Neuronal stem cell (in vitro differentiated cells): ENCODE measurements around the gene EIF4E3.

Source experiments
- DNase-seq: peaks from one replicate; pipeline ENCODE4 v3.0.0-alpha.2; 2013; ENCODE audit warnings: low spot score
- H2AFZ ChIP-seq: one replicate; pipeline ENCODE4 v1.6.1; 2013; ENCODE audit warnings: mild to moderate bottlenecking, low read length, inconsistent platforms
- H2AK5ac ChIP-seq: 2 replicates; pipeline ENCODE4 v1.6.1; 2013; ENCODE audit warnings: low read depth, mild to moderate bottlenecking, inconsistent platforms, low read length, moderate library complexity, mixed read lengths
- H2BK120ac ChIP-seq: 2 replicates; pipeline ENCODE4 v1.6.1; 2013; ENCODE audit warnings: low read depth, mild to moderate bottlenecking, inconsistent platforms, low read length, moderate library complexity, mixed read lengths
- H2BK12ac ChIP-seq: one replicate; pipeline ENCODE4 v1.6.1; 2013; ENCODE audit warnings: low read length, inconsistent platforms
- H2BK15ac ChIP-seq: 2 replicates; pipeline ENCODE4 v1.6.1; 2013; ENCODE audit warnings: mild to moderate bottlenecking, low read length, inconsistent platforms, mixed read lengths
- H2BK5ac ChIP-seq: one replicate; pipeline ENCODE4 v1.6.1; 2013; ENCODE audit warnings: inconsistent platforms, mild to moderate bottlenecking, low read length, moderate library complexity
- H3K14ac ChIP-seq: one replicate; pipeline ENCODE4 v1.6.1; 2013; ENCODE audit warnings: low read length, inconsistent platforms
- H3K18ac ChIP-seq: 2 replicates; pipeline ENCODE4 v1.6.1; 2013; ENCODE audit warnings: low read length, inconsistent platforms
- H3K23ac ChIP-seq: 2 replicates; pipeline ENCODE4 v1.6.1; 2013; ENCODE audit warnings: low read depth, mild to moderate bottlenecking, mixed read lengths, low read length, inconsistent platforms; ENCODE audit not compliant: poor library complexity
- H3K27ac ChIP-seq: replicated peaks from 3 replicates; pipeline ENCODE4 v1.5.1; 2013; ENCODE audit warnings: low read length, inconsistent platforms
- H3K27me3 ChIP-seq, 3 experiments: 2 replicates each; pipeline ENCODE4 v1.6.1; 2013; ENCODE audit warnings: low read length in 3 of 3, mild to moderate bottlenecking in 2 of 3, inconsistent platforms in 1 of 3, low read depth in 1 of 3, mixed read lengths in 1 of 3, moderate library complexity in 1 of 3; ENCODE audit not compliant: control insufficient read depth in 3 of 3, insufficient read depth in 3 of 3
- H3K36me3 ChIP-seq, 2 donors: replicated peaks in 1 of 2; 2 replicates each; pipeline ENCODE4 v1.6.1; 2013; ENCODE audit warnings: low read length in 2 of 2; ENCODE audit not compliant: control insufficient read depth in 2 of 2, insufficient read depth in 2 of 2
- H3K4ac ChIP-seq: 2 replicates; pipeline ENCODE4 v1.6.1; 2013; ENCODE audit warnings: inconsistent platforms, mild to moderate bottlenecking, low read length, moderate library complexity
- H3K4me1 ChIP-seq, 2 donors: 1 replicate in 1 of 2; 2 replicates in 1 of 2; pipeline ENCODE4 v1.6.1; 2013; ENCODE audit warnings: low read length in 2 of 2, low read depth in 1 of 2; ENCODE audit not compliant: control insufficient read depth in 2 of 2, insufficient read depth in 1 of 2
- H3K4me2 ChIP-seq: one replicate; pipeline ENCODE4 v1.6.1; 2013; ENCODE audit warnings: mild to moderate bottlenecking, low read length, inconsistent platforms; ENCODE audit not compliant: insufficient read depth, poor library complexity, severe bottlenecking
- H3K4me3 ChIP-seq, 2 donors: 2 replicates each; pipeline ENCODE4 v1.5.1; 2013; ENCODE audit warnings: low read length in 2 of 2, mild to moderate bottlenecking in 2 of 2, inconsistent platforms in 1 of 2, moderate library complexity in 1 of 2
- H3K79me1 ChIP-seq: one replicate; pipeline ENCODE4 v1.6.1; 2013; ENCODE audit warnings: low read depth, mild to moderate bottlenecking, inconsistent platforms, low read length, moderate library complexity
- H3K9ac ChIP-seq: one replicate; pipeline ENCODE4 v1.6.1; 2013; ENCODE audit warnings: mild to moderate bottlenecking, low read depth, low read length, inconsistent platforms; ENCODE audit not compliant: poor library complexity
- H3K9me3 ChIP-seq, 2 donors: replicated peaks in 1 of 2; 2 replicates each; pipeline versions ENCODE3 to v1.6.1; 2013; ENCODE audit warnings: low read length in 2 of 2, mild to moderate bottlenecking in 2 of 2, inconsistent platforms in 1 of 2, low read depth in 1 of 2, mixed read lengths in 1 of 2, moderate library complexity in 1 of 2; ENCODE audit not compliant: control insufficient read depth in 2 of 2, insufficient read depth in 1 of 2
- H4K8ac ChIP-seq: one replicate; pipeline ENCODE4 v1.6.1; 2013; ENCODE audit warnings: low read depth, mild to moderate bottlenecking, inconsistent platforms, low read length, moderate library complexity
- H4K91ac ChIP-seq: one replicate; pipeline ENCODE4 v1.6.1; 2013; ENCODE audit warnings: low read length, low read depth, mild to moderate bottlenecking, inconsistent platforms; ENCODE audit not compliant: poor library complexity
- WGBS, 2 donors: extraction: QIAGEN DNeasy Blood & Tissue Kit; methylation state at CpG; one replicate each; pipeline ENCODE4 v1.1.7; 2013; ENCODE audit warnings: missing lambda C conversion rate in 2 of 2, mixed read lengths in 1 of 2; ENCODE audit not compliant: insufficient read length in 2 of 2, insufficient replicate concordance in 1 of 2; ENCODE audit errors: extremely low coverage in 2 of 2; 5-methylcytosine and 5-hydroxymethylcytosine counted together

The EIF4E3 gene

DNA sequence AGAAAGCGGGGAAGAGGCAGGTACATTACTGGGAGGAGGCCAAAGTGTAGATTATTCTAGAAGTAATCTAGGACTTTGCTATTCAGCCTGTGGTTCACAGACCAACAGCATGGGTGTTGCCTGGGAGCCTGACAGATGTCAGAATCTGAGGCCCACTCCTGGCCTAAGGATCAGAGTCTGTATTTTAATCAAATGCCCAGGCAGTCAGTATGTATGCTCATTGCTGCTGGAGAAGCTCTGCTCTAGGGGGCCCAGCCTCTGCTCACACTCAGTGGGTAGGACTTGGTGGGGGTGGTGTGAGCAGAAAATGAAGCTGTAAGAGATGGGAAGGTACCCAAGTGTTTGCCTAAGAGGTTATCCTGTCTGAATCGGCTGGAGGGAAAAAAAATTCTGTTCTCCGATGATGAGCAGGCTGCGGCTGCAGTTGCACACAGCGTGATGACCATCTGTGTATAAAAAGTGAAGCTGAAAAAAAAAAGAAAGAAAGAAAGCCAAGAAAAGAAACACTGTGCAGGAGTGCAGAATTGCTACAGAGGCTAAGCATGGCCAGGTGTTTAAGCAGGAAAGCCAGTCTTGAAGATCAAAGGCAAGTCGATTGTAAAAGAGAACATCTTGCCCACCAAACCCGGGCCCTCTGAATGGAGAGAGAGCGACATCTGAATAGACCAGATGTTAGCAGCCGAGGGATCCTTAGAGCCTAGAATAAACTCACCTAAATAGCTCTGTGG is 65.2 kb downstream of the EIF4E3 start:
- Histone ChIP-seq H4K91ac (no peak overlapping the region), H3K9me3 (no peaks in the 10 kb centered on the region), H3K27me3 (no peaks in the 10 kb centered on the region), H3K27ac (no peak overlapping the region), H3K4me2 (no peak overlapping the region), H4K8ac (no peak overlapping the region), H2BK5ac (no peak overlapping the region), H3K4me1 (peaks cover 0 to 1% of the 10 kb centered on the region in 2 donors), H3K4me3 (no peak overlapping the region), H3K79me1 (no peaks in the 10 kb centered on the region), H3K36me3 (no peaks in the 10 kb centered on the region), H2AK5ac (no peak overlapping the region), H2BK120ac (no peak overlapping the region), H3K18ac (no peak overlapping the region), H2BK15ac (no peak overlapping the region), H2BK12ac (no peak overlapping the region), H3K14ac (no peak overlapping the region), H2AFZ (no peak overlapping the region), H3K9ac (no peak overlapping the region), H3K23ac (no peak overlapping the region), H3K4ac (no peak overlapping the region)
- WGBS, 2 donors = no CpG with 5 or more reads among the region's 9 CpGs
- DNase-seq = no peak

DNA sequence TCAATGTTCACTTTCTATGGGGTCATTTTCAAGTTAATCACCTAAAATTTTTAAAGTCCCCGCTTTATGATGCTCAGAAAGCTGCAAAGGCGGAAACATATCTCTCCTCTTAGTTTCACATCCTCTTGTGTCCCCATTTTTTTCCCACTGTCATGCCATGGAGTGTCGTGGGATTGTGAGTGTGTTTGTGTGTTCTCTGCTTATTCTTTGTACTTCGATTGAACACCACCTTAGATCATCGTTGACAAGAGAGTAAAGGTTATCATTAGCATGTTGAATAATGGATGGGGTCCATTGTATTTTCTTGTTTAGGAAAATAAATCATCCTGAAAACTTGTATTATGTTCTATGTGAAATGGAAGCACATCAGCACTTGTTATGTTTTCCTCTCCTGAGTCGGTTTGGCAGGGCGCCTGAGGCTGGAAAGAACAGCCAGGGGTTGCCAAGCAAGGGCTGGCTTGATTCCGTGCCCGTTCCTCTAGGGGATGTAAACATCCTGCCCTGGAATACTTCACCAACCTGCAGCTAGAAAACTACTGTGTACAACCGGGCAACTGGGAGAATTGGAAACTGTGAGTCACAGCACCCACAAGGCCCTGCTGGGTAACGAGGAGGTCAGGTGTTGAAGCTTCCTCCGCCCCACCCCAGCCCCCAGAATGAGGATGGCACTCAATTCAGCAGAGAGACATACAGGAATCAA is 67.2 kb downstream of the EIF4E3 start:
- Histone ChIP-seq H3K4ac (no peak overlapping the region), H2BK15ac (no peak overlapping the region), H3K4me1 (peaks cover 0 to 1% of the 10 kb centered on the region in 2 donors), H3K36me3 (no peaks in the 10 kb centered on the region), H2BK120ac (no peak overlapping the region), H3K79me1 (no peaks in the 10 kb centered on the region), H2AFZ (no peak overlapping the region), H3K27me3 (no peaks in the 10 kb centered on the region), H3K27ac (no peak overlapping the region), H3K4me3 (no peak overlapping the region), H2BK12ac (no peak overlapping the region), H3K18ac (no peak overlapping the region), H3K9ac (no peak overlapping the region), H2AK5ac (no peak overlapping the region), H4K91ac (no peak overlapping the region), H4K8ac (no peak overlapping the region), H3K9me3 (no peaks in the 10 kb centered on the region), H3K14ac (no peak overlapping the region), H3K23ac (no peak overlapping the region), H3K4me2 (no peak overlapping the region), H2BK5ac (no peak overlapping the region)
- no CpG with 5 or more reads among the region's 12 CpGs for WGBS, 2 donors
- no peak for DNase-seq

DNA sequence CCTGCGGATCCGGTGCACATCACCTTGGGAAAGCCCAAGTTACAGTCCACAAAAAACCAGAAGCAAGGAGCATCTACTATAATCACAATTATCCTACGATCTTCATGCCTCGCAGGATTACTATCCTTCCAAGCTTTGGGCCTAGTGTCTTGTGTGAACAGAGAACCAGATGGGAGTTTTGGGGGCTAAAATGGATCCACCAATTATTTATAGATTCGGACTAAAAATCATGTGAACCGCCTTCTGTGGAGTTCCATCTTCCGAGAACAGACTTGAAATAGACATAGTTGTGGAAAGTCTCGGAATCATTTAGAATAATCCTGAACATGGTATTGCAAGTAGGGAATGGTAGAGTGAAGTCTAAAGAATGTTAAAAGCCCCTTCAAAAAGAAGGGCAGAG is 70.1 kb downstream of the EIF4E3 start:
- no peaks in the 10 kb centered on the region for H3K9me3 ChIP-seq
- H3K4ac ChIP-seq = no peak overlapping the region
- no peak overlapping the region for H3K27ac ChIP-seq
- H3K23ac ChIP-seq = no peak overlapping the region
- DNase-seq = no peak
- peaks cover 0 to 5% of the 10 kb centered on the region in 2 donors for H3K4me1 ChIP-seq
- H3K36me3 ChIP-seq = no peaks in the 10 kb centered on the region
- H2BK12ac ChIP-seq = no peak overlapping the region
- H3K27me3 ChIP-seq = peaks cover 0 to 9% (median 0%) of the 10 kb centered on the region in 3 experiments
- H3K14ac ChIP-seq = no peak overlapping the region
- no peak overlapping the region for H3K4me2 ChIP-seq
- H2BK120ac ChIP-seq = no peak overlapping the region
- H3K18ac ChIP-seq = no peak overlapping the region
- no peak overlapping the region for H4K91ac ChIP-seq
- no peak overlapping the region for H2BK15ac ChIP-seq
- no CpG with 5 or more reads among the region's 8 CpGs for WGBS, 2 donors
- H3K4me3 ChIP-seq = no peak overlapping the region
- H2BK5ac ChIP-seq = no peak overlapping the region
- H3K9ac ChIP-seq = no peak overlapping the region
- H2AK5ac ChIP-seq = no peak overlapping the region
- H4K8ac ChIP-seq = no peak overlapping the region
- no peak overlapping the region for H2AFZ ChIP-seq
- no peaks in the 10 kb centered on the region for H3K79me1 ChIP-seq

DNA sequence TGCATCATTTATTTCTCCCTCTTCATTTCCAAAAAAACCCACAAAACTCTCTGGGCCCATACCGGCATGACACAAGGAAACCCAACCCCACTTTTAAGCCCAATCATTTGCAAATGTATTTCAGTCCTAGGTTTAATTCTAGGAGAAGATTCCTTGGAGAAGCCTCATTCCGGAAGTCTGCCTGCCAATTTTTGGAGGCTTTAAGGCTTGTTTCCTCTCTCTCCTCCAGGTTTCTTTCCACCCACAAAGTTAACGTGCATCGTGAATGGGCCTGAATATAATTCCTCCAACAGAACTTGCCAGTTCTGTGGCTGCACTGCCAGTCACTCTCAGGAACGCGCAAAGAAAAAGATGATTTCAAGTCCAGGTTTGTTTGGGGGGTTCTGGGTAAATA is 71.8 kb downstream of the EIF4E3 start:
- Histone ChIP-seq H2AFZ (no peak overlapping the region), H2BK12ac (no peak overlapping the region), H4K8ac (no peak overlapping the region), H2BK15ac (no peak overlapping the region), H4K91ac (no peak overlapping the region), H3K4me2 (no peak overlapping the region), H3K9ac (no peak overlapping the region), H3K79me1 (no peaks in the 10 kb centered on the region), H3K9me3 (no peaks in the 10 kb centered on the region), H3K36me3 (no peaks in the 10 kb centered on the region), H3K27ac (no peak overlapping the region), H3K23ac (no peak overlapping the region), H3K14ac (no peak overlapping the region), H3K4me1 (peaks cover 0 to 5% of the 10 kb centered on the region in 2 donors), H2BK5ac (no peak overlapping the region), H3K27me3 (peaks cover 0 to 9% (median 0%) of the 10 kb centered on the region in 3 experiments), H2BK120ac (no peak overlapping the region), H3K4ac (no peak overlapping the region), H2AK5ac (no peak overlapping the region), H3K18ac (no peak overlapping the region), H3K4me3 (no peak overlapping the region)
- WGBS, 2 donors = no CpG with 5 or more reads among the region's 6 CpGs
- no peak for DNase-seq
